Measurements from ENCODE around the gene MMRN1.

DNA sequence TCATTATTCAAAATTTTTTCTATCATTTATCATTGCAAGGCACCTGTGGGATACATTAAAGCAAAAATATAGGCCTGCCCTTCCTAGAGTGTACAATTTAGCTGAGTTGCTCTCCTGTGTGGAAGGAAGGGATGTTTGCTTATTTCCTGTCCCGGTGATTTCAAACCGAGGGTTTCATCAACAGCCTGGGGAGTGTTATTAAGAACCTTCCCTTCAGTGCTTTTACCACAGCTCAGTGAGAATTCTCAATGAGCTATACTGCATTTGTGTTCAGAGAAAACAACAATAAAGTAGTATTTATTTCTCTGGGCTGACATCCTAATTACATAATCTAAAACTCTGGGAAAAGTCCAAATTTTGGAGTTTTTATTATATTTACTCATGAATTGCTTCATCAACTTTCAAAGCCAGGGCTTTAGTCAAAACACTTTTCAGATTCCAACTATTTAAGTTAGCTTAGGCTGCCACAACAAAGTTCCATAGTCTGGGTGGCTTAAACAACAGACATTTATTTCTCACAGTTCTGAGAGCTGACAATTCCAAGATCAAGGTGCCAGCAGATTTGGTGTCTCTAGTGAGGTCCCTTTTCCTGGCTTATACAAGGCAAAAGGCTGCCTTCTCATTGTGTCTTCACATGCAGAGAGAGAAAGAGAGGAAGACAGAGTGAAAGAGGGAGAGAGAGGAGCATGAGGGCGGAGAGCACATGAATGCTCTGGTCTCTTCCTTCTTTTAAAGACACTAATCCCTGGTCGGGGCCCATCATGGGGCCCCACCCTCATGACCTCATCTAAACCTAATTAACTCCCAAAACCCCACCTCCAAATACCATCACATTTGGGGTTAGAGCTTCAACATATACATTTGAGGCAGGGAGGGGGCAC is 62.6 kb downstream of the MMRN1 start:
- TF ChIP-seq, protein P1, sequence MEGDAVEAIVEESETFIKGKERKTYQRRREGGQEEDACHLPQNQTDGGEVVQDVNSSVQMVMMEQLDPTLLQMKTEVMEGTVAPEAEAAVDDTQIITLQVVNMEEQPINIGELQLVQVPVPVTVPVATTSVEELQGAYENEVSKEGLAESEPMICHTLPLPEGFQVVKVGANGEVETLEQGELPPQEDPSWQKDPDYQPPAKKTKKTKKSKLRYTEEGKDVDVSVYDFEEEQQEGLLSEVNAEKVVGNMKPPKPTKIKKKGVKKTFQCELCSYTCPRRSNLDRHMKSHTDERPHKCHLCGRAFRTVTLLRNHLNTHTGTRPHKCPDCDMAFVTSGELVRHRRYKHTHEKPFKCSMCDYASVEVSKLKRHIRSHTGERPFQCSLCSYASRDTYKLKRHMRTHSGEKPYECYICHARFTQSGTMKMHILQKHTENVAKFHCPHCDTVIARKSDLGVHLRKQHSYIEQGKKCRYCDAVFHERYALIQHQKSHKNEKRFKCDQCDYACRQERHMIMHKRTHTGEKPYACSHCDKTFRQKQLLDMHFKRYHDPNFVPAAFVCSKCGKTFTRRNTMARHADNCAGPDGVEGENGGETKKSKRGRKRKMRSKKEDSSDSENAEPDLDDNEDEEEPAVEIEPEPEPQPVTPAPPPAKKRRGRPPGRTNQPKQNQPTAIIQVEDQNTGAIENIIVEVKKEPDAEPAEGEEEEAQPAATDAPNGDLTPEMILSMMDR (optimal IDR thresholded peaks at IDR 0.05 in 1 of 3, IDR thresholded peaks at IDR 0.05 in 1 of 3, conservative IDR thresholded peaks at IDR 0.05 in 1 of 3; ENCODE audit: extremely low read depth in 1 of 3, insufficient read depth in 2 of 3, low read length in 3 of 3): no peak
- no peak for TF ChIP-seq EZH2 (IDR thresholded peaks at IDR 0.05; ENCODE audit: low read length)
